Right lobe of liver (tissue), 4 donors: ENCODE data around the gene ELOVL2.

Experiments
- POLR2A ChIP-seq: fragments of 450-650 bp; IDR thresholded peaks from one replicate; pipeline ENCODE4 v1.6.1; 2017; ENCODE audit warnings: antibody characterized with exemption, mild to moderate bottlenecking
- TF ChIP-seq, protein P1 (sequence below), 4 donors: fragments of 200-600 bp in 3 of 4; fragments of 450-650 bp in 1 of 4; IDR thresholded peaks; one replicate each; pipeline versions ENCODE4 v1.5.1 to v1.8.0; 2016 to 2022; ENCODE audit warnings: antibody characterized with exemption in 4 of 4, mild to moderate bottlenecking in 2 of 4
- donor health status: DM: no; HTN: no; CAD: no.
- donor health status: DM: no; HTN: no; CAD: no.
- donor health status: DM: no; HTN: yes; CAD: no.

DNA sequence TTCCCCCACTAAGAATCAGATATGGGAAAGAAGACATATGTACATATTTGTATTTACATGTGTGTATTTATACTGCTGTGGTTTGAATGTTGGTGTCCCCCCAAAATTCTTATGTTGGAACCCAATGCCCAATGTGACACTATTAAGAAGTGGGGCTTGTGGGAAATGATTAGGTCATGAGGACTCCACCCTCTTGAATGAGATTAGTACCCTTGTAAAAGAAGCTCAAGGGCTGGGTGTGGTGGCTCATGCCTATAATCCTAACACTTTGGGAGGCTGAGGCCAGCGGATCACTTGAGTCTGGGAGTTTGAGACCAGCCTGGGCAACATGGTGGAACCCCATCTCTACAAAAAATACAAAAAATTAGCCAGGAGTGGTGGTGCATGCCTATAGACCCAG is 45.6 kb upstream of the ELOVL2 start:
- TF ChIP-seq, protein P1, sequence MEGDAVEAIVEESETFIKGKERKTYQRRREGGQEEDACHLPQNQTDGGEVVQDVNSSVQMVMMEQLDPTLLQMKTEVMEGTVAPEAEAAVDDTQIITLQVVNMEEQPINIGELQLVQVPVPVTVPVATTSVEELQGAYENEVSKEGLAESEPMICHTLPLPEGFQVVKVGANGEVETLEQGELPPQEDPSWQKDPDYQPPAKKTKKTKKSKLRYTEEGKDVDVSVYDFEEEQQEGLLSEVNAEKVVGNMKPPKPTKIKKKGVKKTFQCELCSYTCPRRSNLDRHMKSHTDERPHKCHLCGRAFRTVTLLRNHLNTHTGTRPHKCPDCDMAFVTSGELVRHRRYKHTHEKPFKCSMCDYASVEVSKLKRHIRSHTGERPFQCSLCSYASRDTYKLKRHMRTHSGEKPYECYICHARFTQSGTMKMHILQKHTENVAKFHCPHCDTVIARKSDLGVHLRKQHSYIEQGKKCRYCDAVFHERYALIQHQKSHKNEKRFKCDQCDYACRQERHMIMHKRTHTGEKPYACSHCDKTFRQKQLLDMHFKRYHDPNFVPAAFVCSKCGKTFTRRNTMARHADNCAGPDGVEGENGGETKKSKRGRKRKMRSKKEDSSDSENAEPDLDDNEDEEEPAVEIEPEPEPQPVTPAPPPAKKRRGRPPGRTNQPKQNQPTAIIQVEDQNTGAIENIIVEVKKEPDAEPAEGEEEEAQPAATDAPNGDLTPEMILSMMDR (IDR thresholded peaks at IDR 0.05): no peak
- TF ChIP-seq POLR2A: no peak
